AG20443 (cell line): ENCODE measurements around the gene WDR7.

Experiments used
- DNase-seq: peaks from one replicate; pipeline ENCODE4 v3.0.0; 2012; ENCODE audit warnings: low spot score, mixed read lengths

WDR7 gene

GRCh38 chr18:57081899-57082298 is 430.7 kb downstream of the WDR7 start:
- no peak for DNase-seq

GRCh38 chr18:57083485-57083884 is 432.3 kb downstream of the WDR7 start:
- no peak for DNase-seq

- no peak for DNase-seq
Measured at GRCh38 chr18:57084331-57085271, 433.4 kb downstream of the WDR7 start.

DNA sequence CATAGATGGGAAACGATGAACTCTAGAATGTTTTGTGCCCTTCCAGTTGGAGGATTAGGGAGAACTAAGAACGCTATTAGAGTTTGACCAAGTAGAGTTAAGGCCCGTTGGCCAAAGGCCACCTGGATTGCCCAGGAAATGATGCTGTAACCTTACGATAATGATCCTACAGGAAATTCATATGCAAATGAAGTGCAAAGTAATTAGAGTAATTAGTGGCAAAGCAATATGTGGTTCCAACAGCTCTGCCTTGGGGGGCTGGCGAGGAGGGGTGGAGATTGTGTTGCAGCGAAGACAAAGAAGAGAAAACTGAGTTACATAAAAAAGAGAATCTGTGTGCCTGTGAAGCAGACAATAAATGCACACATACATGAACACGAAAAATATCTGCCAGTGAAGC is 434.2 kb downstream of the WDR7 start:
- DNase-seq = no peak

- no peak for DNase-seq
Measured at GRCh38 chr18:57086163-57086562, 435.0 kb downstream of the WDR7 start.
